ENCODE results near the gene NPAS2. TPM values are rescaled to one million over a fixed set of nuclear protein-coding genes. Genes with fewer than 3 reads are reported as not detected.

NPAS2 gene
- total RNA-seq, 1 donor from 2014 or later, result 23.9 TPM

DNA sequence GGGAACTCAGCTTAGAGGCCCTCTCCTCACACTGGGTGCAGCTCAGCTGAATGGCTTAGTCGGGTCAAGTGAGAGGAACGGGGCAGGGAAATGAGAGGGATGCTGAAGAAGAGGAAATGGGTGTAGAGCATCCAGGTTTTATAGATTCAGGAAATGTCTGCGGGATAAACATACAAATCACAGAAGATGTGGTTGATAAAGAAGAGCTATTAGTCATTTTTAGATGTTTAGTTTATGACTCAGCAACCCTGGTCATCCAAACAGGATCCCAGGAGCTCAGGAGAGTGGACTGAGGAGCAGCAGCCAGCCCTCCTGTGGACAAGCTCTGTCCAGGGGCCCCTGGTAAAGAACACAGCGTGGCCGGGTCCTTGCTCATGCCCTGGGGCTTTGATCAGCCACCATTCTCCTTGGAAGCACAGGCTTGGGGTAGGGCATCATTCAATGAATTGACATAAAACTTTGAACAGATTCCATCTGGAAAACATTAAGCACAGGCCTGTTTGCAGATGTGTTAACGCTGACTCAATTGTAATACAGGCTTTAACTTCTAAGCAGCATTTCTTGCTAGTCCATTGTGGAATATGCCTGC is 83.0 kb downstream of the NPAS2 start:
- DNase-seq (ENCODE audit: low spot score) (no peak), ATAC-seq (peak; percentile 48)

DNA sequence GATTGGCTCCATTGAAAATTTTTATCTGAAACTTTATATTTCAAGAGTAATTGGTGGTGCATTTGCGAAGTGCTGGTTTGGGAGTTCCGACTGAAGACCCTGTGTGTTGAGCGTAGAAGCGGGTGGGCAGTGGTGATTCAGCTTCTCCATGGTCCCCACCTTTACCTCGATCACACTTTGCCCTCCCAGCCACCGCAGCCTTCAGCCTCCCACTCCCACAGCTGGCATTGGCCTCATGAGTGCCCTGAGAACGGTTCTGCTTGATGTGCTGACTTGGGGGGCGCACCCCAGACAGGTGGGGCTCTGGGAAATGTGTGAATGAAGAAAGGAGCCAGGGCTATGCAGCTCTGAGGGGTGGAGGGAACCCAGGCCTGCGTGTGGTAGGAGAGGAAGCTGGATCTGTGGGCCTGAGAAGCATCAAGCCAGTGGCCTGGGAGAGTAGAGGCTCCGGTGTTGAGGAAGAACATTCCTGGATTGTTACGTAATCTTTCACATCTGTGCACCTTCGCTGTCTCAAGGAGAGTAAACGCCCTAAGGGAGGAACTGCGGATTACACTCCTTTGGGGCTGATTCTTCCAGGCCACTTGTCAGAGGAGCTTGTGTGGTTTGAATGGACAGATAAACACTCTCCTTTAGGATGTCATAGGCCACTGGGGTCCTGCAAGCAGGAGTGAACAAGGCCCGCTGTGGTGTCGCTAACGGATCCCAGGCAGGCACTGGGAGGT is 83.8 kb downstream of the NPAS2 start:
- ATAC-seq (no peak), DNase-seq (ENCODE audit: low spot score) (no peak)

GRCh38 chr2:100905132-100905805 is 85.3 kb downstream of the NPAS2 start:
- ATAC-seq (no peak), DNase-seq (ENCODE audit: low spot score) (no peak)

GRCh38 chr2:100906131-100906530 is 86.2 kb downstream of the NPAS2 start:
- DNase-seq (ENCODE audit: low spot score) (no peak), ATAC-seq (no peak)

GRCh38 chr2:100906679-100907078 is 86.7 kb downstream of the NPAS2 start:
- no peak for DNase-seq (ENCODE audit: low spot score)
- no peak for ATAC-seq

DNA sequence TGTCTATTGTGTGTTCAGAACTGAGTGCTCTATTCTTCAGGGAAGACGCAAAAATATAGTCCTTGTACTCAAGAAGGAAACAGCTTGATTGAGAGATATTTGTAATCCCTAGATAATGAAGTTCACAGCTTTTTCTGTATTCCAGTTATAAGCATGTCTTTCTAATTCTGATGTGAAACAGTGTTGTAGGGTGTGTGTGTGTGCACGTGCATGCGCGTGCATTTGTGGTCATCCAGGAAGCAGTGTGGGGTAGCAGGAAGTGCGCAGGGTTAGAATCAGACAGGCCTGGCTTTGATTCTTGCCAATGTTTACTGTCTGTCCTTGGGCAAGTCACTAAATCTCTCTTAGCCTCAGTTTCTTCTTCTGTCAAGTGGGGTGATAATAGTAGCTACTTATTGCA is 87.9 kb downstream of the NPAS2 start:
- no peak for ATAC-seq
- DNase-seq (ENCODE audit: low spot score), result no peak

- no peak for ATAC-seq
- no peak for DNase-seq (ENCODE audit: low spot score)
Measured at GRCh38 chr2:100909534-100910081, 89.7 kb downstream of the NPAS2 start.

DNA sequence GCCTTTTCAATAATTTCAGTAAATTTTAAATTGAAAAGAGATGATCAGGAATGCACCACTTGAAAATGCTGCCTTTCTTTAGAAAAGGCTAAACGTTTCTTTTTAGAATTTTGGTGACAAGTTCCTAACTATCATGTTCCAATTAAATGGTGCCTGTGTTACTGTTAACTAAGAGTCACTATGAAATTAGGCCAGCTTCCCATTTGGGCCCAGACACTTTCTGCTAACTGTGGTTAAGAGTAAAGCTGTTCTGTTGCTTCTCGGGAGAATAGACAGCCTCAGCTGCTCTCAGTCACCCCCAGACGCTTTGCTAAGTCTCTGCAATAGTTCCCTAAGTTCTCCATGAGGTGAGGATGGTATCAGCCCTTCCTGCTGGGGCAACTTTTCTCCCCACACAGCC is 90.2 kb downstream of the NPAS2 start:
- DNase-seq (ENCODE audit: low spot score), result no peak
- no peak for ATAC-seq

GRCh38 chr2:100919316-100919715 is 99.4 kb downstream of the NPAS2 start:
- ATAC-seq, result no peak
- DNase-seq (ENCODE audit: low spot score), result no peak

GRCh38 chr2:100921685-100922161 is 101.8 kb downstream of the NPAS2 start:
- DNase-seq (ENCODE audit: low spot score) (no peak), ATAC-seq (no peak)

DNA sequence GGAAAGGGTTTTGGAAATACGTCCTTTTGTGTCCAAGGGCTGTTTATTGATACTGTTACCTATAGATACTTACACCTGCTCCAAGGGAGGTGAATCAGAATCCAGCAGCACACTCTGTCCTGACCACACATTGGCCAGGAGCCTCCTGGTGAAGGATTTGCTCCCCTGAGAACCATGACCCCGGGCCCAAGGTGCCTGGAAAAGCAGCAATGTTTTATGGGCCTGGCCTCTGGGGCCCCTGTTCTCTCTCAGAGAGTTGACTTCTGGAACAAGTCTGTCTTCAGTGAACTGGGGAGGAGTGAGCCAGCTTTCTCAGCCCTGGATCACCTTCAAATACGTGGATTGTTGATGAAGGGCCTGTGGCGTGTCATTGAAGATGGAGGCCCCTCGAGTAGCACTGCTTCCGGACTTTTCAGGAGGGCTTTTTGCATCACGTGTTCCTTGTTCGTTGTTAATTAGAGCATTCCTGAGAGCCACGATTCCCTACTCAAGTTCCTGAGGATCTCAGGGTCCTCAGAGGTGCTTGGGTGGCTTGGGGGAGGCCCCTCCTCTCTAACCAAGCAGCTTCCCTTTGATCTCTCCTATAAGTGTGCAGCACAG is 103.6 kb downstream of the NPAS2 start:
- ATAC-seq (no peak), DNase-seq (ENCODE audit: low spot score) (no peak)

- ATAC-seq (peak; percentile 22), DNase-seq (ENCODE audit: low spot score) (no peak)
Measured at GRCh38 chr2:100924122-100924519, 104.2 kb downstream of the NPAS2 start.

DNA sequence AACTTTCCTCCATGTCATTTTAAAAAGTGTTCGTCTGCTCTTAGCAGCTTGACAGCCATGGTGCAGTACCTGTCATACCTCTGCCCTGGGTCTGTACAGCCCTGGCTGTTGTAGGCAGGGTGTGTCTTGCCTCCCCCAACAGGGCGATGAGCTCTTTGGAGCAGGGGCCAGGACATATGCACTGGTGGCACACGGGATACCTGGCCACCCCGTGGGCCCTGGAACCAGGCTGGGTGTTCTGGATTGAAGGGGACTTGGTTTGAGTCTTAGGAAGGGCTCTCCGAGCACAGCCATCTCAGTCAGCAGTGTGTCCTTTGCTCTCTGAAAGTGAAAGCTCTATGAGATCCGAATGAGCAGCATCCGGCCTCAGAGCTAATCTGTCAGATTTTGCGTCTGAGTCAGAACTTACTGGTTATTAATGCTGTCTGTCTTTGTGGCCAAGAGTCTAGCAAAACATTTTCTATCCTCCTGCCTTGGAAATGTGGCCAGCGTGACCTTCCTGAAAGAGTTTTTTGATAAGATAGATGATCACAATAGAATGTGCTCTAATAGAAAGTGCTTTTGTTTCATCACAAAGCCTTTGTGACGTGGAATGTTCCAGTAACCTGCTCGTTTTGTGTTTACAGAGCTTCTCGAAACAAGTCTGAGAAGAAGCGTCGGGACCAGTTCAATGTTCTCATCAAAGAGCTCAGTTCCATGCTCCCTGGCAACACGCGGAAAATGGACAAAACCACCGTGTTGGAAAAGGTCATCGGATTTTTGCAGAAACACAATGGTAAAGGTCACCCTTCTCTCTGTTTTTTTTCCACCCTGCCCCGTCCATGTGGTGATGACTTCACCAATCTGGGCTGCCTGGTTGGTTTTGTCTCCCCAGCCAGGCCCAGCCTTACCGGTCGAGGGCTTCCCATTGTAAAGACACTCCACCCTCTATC is 104.8 kb downstream of the NPAS2 start:
- ATAC-seq (peak; percentile 88), DNase-seq (ENCODE audit: low spot score) (no peak)

DNA sequence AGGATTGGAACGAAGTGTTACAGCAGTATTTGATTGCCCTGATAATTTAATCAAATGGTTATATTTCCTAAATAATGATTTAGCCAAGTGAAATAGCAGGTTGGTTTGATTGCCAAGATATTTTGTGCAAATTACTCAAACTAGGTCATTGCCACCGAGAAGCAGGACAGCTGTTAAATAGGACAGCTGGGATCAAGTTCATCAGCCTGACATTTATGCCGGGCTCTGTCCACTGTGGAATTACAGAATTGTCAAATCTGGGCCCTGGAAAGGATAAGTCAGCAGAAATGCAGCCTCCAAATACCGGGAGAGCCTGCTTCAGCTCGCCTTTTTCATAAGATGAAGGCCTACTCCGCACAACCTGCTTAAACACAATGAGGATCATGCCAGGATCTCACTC is 108.3 kb downstream of the NPAS2 start:
- ATAC-seq, result peak; percentile 64

DNA sequence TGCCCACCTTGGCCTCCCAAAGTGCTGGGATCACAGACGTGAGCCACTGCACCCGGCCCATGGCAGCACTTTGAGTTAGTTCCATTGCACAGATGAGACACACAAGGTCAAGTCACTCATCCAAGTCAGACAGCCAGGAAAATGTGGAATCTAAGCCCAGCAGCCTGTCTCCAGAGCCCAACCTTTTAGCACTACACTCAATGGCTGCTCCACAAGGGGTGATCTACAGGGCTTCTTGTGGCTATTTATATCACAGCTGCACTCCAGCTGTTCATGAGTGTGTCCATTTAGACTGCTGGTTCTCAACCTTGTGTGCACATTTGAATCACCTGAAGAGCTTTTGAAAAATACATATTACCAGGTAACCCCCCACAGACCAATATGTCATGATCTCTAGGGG is 109.2 kb downstream of the NPAS2 start:
- DNase-seq (ENCODE audit: low spot score) (no peak), ATAC-seq (no peak)

More for the DNA sequence above, 108.3 kb downstream of the NPAS2 start:
- DNase-seq (ENCODE audit: low spot score), result no peak

DNA sequence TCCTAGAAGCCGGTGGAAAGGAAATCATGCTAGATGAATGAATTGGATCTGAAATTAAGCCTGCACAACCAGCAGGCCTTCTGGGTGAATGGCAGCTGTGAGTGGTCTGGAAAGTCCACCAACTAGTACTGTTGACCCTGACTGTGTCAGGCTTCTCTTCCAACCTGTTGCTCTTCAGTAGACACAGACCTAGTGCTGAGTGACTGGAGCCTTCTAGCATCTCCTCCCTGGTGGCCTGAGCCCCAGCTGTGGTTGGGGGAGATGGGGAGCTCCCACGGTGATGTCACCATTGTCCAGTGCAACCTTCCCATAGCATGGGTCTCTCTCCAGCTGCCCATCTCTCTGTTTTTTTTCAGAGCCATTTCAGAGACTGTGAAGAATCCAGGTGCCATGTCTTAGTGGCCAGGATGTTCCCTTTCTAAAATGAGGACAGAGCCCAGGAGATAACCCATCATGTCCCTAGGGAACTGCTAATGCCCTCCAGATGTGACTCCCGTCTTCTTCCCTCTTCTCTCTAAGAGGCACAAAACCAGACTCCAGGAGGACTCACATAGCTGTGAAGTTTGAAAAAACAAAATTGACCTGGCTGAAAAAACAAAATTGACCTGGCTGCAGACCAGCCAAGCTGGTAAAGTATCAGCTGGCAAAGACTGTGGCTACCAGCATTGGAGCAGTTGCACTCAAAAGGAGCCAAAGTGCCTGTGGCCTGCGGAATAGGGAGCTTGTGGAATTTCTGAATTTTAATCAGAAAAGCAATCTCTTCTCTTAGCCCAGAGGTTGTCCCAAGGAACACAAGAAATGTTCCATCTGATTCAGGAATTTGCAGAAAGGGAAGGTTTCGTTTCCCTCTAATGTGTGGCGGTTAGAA is 114.8 kb downstream of the NPAS2 start:
- ATAC-seq (peak; percentile 83), DNase-seq (ENCODE audit: low spot score) (peak; percentile 56)

GRCh38 chr2:100935372-100935752 is 115.4 kb downstream of the NPAS2 start:
- DNase-seq (ENCODE audit: low spot score) (no peak), ATAC-seq (no peak)

GRCh38 chr2:100936070-100936741 is 116.3 kb downstream of the NPAS2 start:
- ATAC-seq (no peak), DNase-seq (ENCODE audit: low spot score) (peak; percentile 7)
